K562 (cell line): Measurements from ENCODE around the gene CCDC183. TPM values are rescaled to one million over a fixed set of nuclear protein-coding genes. Genes with fewer than 3 reads are reported as not detected.

Source experiments
- ATAC-seq: fragments of 200-7000 bp; cut with Tn5 transposase; 3 replicates; pipeline ENCODE4 v1.9.1; 2020; ENCODE audit warnings: moderate library complexity
- BruUV-seq: library from RNA; stranded (reverse); fragments of 400-500 nt; replicated peaks from 2 replicates; lab custom pipeline; 2021; lab: Mats Ljungman, UMichigan
- CTCF ChIA-PET: fragments of 300-600 bp; formaldehyde crosslinking; extraction: SDS; loops from one replicate; lab custom pipeline; 2021; ENCODE audit warnings: low intra/inter-chr PET ratio; lab: Yijun Ruan, JAX
- POLR2A ChIA-PET: fragments of 300-600, 350-650 bp; sonication (Branson Sonifier 250); formaldehyde crosslinking; extraction: SDS; loops from one replicate; lab custom pipeline; 2021; ENCODE audit warnings: antibody characterized with exemption, inconsistent platforms; lab: Yijun Ruan, JAX
- DNase-seq, 4 experiments: peaks; one replicate each; pipeline versions ENCODE4 v3.0.0 to v3.0.0-alpha.2; 2011 to 2018; ENCODE audit warnings: low spot score in 3 of 4, mixed read lengths in 3 of 4; ENCODE audit errors: extremely low read depth in 1 of 4
- FAIRE-seq: peaks from 2 replicates; lab custom pipeline; 2011; peaks lifted over from hg19 to GRCh38; lab: Jason Lieb, UNC
- H2AFZ ChIP-seq: 2 replicates; pipeline ENCODE4 v1.6.0; 2011; ENCODE audit warnings: low read depth, low read length, control low read depth, inconsistent platforms
- H3K27ac ChIP-seq: fragments of 200-600 bp; 3 replicates; pipeline ENCODE4 v1.8.0; 2011; ENCODE audit warnings: low read depth, mild to moderate bottlenecking, control low read depth, inconsistent platforms, low read length, moderate library complexity, mixed read lengths; ENCODE audit errors: extremely low read depth
- H3K27me3 ChIP-seq, 2 experiments: fragments of 300-600 bp in 1 of 2; 2 replicates in 1 of 2; 3 replicates in 1 of 2; pipeline versions ENCODE4 v1.6.0 to v1.8.0; 2011; ENCODE audit warnings: inconsistent platforms in 2 of 2, low read length in 2 of 2, mild to moderate bottlenecking in 1 of 2, mixed read lengths in 1 of 2, moderate library complexity in 1 of 2; ENCODE audit not compliant: control insufficient read depth in 2 of 2, insufficient read depth in 2 of 2
- H3K36me3 ChIP-seq: fragments of 300-600 bp; 3 replicates; pipeline ENCODE4 v1.8.0; 2011; ENCODE audit warnings: mild to moderate bottlenecking, low read length, inconsistent platforms; ENCODE audit not compliant: control insufficient read depth, insufficient read depth
- H3K4me1 ChIP-seq, 2 experiments: fragments of 200-600 bp in 1 of 2; replicated peaks in 1 of 2; 2 replicates in 1 of 2; 3 replicates in 1 of 2; pipeline versions ENCODE4 v1.5.1 to v1.8.0; 2011; ENCODE audit warnings: inconsistent platforms in 2 of 2, low read length in 2 of 2, mild to moderate bottlenecking in 1 of 2, mixed read lengths in 1 of 2, moderate library complexity in 1 of 2; ENCODE audit not compliant: control insufficient read depth in 2 of 2, insufficient read depth in 2 of 2
- H3K4me2 ChIP-seq: 2 replicates; pipeline ENCODE4 v1.6.1; 2011; ENCODE audit warnings: low read length, control low read depth, inconsistent platforms, mixed read lengths; ENCODE audit not compliant: insufficient read depth
- H3K4me3 ChIP-seq: fragments of 200-600 bp; sonication (generic), shearing (Covaris generic); 2 replicates; pipeline ENCODE4 v1.5.1; 2016; ENCODE audit warnings: control low read depth, inconsistent platforms
- H3K79me2 ChIP-seq: fragments of 200-600 bp; 3 replicates; pipeline ENCODE4 v1.8.0; 2011; ENCODE audit warnings: low read length, inconsistent platforms; ENCODE audit not compliant: control insufficient read depth, insufficient read depth
- H3K9ac ChIP-seq, 2 experiments: 2 replicates each; pipeline versions ENCODE4 v1.6.0 to v1.6.1; 2011; ENCODE audit warnings: low read depth in 2 of 2, low read length in 2 of 2, control low read depth in 1 of 2, inconsistent platforms in 1 of 2, mild to moderate bottlenecking in 1 of 2, mixed read lengths in 1 of 2; ENCODE audit not compliant: insufficient read depth in 1 of 2
- H3K9me1 ChIP-seq: one replicate; pipeline ENCODE4 v1.6.0; 2011; ENCODE audit warnings: inconsistent platforms, mild to moderate bottlenecking, low read length, moderate library complexity; ENCODE audit not compliant: control insufficient read depth, insufficient read depth
- H3K9me3 ChIP-seq: replicated peaks from 2 replicates; pipeline ENCODE4 v1.5.1; 2011; ENCODE audit warnings: low read depth, low read length, inconsistent platforms; ENCODE audit not compliant: control insufficient read depth, insufficient read depth
- H4K20me1 ChIP-seq: replicated peaks from 2 replicates; pipeline ENCODE4 v1.6.1; 2011; ENCODE audit warnings: low read length, inconsistent platforms, mixed read lengths; ENCODE audit not compliant: control insufficient read depth, insufficient read depth
- PYGO2 ChIP-seq: fragments of 450-650 bp; IDR thresholded peaks from 2 replicates; pipeline ENCODE4 v1.6.1; 2016; ENCODE audit warnings: mild to moderate bottlenecking, missing genetic modification characterization, moderate library complexity, missing compliant biosample characterization
- RBM14 ChIP-seq: fragments of 200-400 bp; formaldehyde crosslinking; IDR thresholded peaks from 2 replicates; pipeline ENCODE4 v1.6.1; 2018; ENCODE audit warnings: low read depth, mild to moderate bottlenecking, low read length, moderate library complexity, borderline replicate concordance; ENCODE audit not compliant: insufficient read depth
- ZNF24 ChIP-seq: fragments of 450-650 bp; IDR thresholded peaks from 2 replicates; pipeline ENCODE4 v1.6.1; 2016
- WGBS: fragments of 100-300 bp; shearing (Covaris generic); methylation state at CpG from one replicate; pipeline ENCODE4 v1.1.6; 2016; ENCODE audit warnings: low coverage, mixed read lengths; ENCODE audit not compliant: insufficient coverage; ENCODE audit errors: missing lambda C conversion rate; 5-methylcytosine and 5-hydroxymethylcytosine counted together
- in situ Hi-C: fragments of 300-500 bp; cut with MboI; formaldehyde crosslinking; loops from 4 replicates; pipeline ENCODE4 v1.15.0; 2018; ENCODE audit warnings: inconsistent platforms, mixed read lengths
- intact Hi-C: fragments of 100-400 bp; cut with micrococcal nuclease; formaldehyde crosslinking; loops from 2 replicates; pipeline ENCODE4 v1.14.2; 2022
- polyA plus RNA-seq, 8 experiments: library from polyadenylated mRNA; depleted of rRNA in 4 of 8; stranded (reverse) in 5 of 8; unstranded in 3 of 8; fragments of >200 nt; fragmentation: Nextera tagmentation in 2 of 8; fragmentation: Illumina TruSeq in 1 of 8; extraction: Ambion mirVana in 2 of 8; extraction: Trizol in 1 of 8; gene quantifications; 2 replicates each; pipeline versions ENCODE4 v1.2.1 to v1.2.3, GENCODE V29; 2011 to 2014; ENCODE audit warnings: inconsistent platforms in 1 of 8, missing spikeins in 1 of 8
- total RNA-seq, 7 experiments: library from RNA; depleted of rRNA in 6 of 7; stranded (reverse); fragments of >200 nt in 6 of 7; fragmentation: Illumina TruSeq in 2 of 7; extraction: Trizol in 2 of 7; gene quantifications; 2 replicates each; pipeline versions ENCODE4 v1.2.1 to v1.2.3, GENCODE V29; 2011 to 2021; ENCODE audit warnings: low replicate concordance in 1 of 7

The CCDC183 gene
- total and polyA plus RNA-seq, 9 of the 15 experiments (the other 6 are each of a cell fraction or from before 2014, with no cell fraction given), result 0.21 to 0.60 (median 0.29) TPM; not detected in 4

- Histone ChIP-seq H3K27me3 (no peaks in the 10 kb centered on the region), H3K4me1 (peaks cover 0 to 43% of the 10 kb centered on the region in 2 experiments; a peak in 2 of 5 replicates)
- no peak for TF ChIP-seq ZNF24
- no peak for TF ChIP-seq RBM14
- no peak for TF ChIP-seq PYGO2 (tag)
- TF ChIP-seq, all 486 proteins: peak for 0
- intact Hi-C loops (no loop called here), in situ Hi-C loops (no loop called here)
- BruUV-seq, result no TSS peak
- H3K4me3 ChIP-seq, result no peak overlapping the region
- no peaks in the 10 kb centered on the region for H3K9me3 ChIP-seq
- peaks cover 29% of the 10 kb centered on the region for H3K79me2 ChIP-seq
- FAIRE-seq (no peak), DNase-seq (no peak), ATAC-seq (no peak)
- H3K4me2 ChIP-seq, result no peak overlapping the region
- 91% methylated on average over 18 of the region's 21 CpGs for WGBS
- POLR2A ChIA-PET, result interaction anchor here (1.1 to 1.8 kb wide), 2 partner anchors 9 to 12 kb away, joined by 3 to 8 read pairs; no protein-coding TSS in a partner anchor
- H2AFZ ChIP-seq, result no peak overlapping the region
- peak overlapping the region in 1 of 2 experiments; percentile 78; a peak in 1 of 4 replicates for H3K9ac ChIP-seq
- no peaks in the 10 kb centered on the region; the same call in 1 of the 2 replicates for H4K20me1 ChIP-seq
- peaks cover 78% of the 10 kb centered on the region for H3K36me3 ChIP-seq
- no peak overlapping the region for H3K27ac ChIP-seq
- CTCF ChIA-PET, result no interaction called here
- no peaks in the 10 kb centered on the region for H3K9me1 ChIP-seq
Measured at GRCh38 chr9:136824496-136825225, 28.5 kb downstream of the CCDC183 start.
